ENCODE results near the gene SLC4A5.

DNA sequence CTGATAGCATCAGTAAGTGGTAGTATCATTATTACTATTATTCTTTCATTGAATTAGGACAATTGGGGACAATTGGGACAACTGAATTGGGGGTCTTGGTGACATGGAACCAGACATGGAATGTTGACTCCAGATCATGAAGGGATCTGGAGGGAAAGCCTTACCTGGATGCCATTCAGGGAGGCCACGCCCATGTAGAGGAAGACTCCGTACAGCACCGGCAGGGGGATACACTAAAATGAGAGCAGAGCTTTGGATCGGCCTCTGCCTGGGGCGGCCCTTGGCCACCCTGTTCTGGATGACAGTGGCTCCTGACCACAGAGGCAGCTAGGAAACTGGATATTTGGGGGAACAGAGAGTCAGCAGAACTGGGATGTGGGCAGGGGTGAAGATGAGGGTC is 115.6 kb downstream of the SLC4A5 start:
- TF ChIP-seq, protein P1, sequence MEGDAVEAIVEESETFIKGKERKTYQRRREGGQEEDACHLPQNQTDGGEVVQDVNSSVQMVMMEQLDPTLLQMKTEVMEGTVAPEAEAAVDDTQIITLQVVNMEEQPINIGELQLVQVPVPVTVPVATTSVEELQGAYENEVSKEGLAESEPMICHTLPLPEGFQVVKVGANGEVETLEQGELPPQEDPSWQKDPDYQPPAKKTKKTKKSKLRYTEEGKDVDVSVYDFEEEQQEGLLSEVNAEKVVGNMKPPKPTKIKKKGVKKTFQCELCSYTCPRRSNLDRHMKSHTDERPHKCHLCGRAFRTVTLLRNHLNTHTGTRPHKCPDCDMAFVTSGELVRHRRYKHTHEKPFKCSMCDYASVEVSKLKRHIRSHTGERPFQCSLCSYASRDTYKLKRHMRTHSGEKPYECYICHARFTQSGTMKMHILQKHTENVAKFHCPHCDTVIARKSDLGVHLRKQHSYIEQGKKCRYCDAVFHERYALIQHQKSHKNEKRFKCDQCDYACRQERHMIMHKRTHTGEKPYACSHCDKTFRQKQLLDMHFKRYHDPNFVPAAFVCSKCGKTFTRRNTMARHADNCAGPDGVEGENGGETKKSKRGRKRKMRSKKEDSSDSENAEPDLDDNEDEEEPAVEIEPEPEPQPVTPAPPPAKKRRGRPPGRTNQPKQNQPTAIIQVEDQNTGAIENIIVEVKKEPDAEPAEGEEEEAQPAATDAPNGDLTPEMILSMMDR (IDR thresholded peaks at IDR 0.05 in 8 of 11, conservative IDR thresholded peaks at IDR 0.05 in 3 of 11), result no peak
- TF ChIP-seq POLR2A (IDR thresholded peaks at IDR 0.05), result no peak
